Stromal cell of bone marrow (primary cell): Measurements from ENCODE around the gene ODF2.

ENCODE experiments used
- DNase-seq: peaks from one replicate; pipeline ENCODE4 v3.0.0-alpha.2; 2012; ENCODE audit warnings: low read depth

The ODF2 gene

DNA sequence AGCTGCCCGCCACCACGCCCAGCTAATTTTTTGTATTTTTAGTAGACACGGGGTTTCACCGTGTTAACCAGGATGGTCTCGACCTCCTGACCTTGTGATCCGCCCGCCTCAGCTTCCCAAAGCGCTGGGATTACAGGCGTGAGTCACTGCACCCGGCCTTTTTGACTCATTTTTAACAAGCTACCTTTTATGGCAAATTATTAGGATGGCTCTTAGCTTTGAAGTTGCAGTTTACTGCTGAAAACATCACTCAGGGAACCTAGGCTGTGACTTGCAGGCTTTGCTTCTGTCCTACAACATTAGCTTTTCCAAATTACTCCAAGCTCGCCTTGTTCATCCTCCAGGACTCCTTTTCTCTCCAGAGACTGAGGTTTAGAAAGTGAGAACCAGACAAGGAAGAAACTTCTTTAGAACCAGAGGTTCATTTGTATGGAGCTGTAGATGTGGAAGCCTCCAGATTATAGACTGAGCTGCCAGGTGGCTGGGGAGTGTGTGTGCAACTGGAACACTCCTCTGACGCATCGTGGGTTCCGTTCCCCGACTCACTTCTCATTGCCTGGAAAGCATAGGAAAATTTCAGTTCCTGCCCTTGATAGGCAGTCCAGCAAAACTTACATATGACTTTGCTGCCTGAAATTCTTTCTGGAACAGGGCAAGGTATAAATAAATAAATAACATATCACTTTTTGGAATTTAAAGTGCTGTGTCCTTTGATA is 72.8 kb downstream of the ODF2 start:
- DNase-seq = no peak

DNA sequence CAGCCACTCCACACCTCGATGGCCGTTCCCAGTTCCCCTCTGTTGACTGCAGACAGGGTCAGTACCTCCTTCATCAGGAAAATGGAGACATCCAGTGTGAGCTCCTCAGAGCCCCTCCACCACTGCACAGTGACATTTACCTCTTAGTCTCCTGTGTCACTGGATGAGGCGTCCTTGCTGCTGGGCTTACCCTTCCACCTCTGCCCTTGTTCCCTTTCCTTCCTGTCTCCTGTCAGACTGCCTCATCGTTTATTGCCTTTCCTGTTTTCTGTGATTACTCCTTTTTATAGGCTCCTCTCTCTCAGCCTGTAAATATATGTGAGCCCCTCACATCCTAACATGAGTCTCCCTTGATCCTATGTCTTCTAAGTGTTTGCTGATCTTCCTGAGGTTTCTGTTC is 73.4 kb downstream of the ODF2 start:
- no peak for DNase-seq

DNA sequence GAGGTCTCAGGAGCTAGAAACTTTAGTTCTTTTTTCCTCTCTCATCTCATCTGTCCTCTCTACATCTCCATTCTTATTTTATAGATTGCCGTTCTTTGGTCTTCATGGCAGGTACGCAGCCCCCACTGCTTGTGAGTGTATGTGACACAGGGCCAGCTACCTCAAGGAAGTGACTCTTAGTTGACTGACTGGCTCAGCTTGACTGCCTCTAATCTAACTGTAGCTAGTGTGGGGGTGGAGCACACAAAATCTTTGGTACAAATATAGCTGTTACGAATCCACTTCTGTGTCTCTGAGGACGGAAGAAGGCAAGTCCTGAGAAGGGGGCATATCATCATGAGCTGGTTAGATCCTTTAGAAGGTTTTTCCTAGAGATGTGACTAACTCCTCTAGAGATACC is 76.8 kb downstream of the ODF2 start:
- DNase-seq = no peak

DNA sequence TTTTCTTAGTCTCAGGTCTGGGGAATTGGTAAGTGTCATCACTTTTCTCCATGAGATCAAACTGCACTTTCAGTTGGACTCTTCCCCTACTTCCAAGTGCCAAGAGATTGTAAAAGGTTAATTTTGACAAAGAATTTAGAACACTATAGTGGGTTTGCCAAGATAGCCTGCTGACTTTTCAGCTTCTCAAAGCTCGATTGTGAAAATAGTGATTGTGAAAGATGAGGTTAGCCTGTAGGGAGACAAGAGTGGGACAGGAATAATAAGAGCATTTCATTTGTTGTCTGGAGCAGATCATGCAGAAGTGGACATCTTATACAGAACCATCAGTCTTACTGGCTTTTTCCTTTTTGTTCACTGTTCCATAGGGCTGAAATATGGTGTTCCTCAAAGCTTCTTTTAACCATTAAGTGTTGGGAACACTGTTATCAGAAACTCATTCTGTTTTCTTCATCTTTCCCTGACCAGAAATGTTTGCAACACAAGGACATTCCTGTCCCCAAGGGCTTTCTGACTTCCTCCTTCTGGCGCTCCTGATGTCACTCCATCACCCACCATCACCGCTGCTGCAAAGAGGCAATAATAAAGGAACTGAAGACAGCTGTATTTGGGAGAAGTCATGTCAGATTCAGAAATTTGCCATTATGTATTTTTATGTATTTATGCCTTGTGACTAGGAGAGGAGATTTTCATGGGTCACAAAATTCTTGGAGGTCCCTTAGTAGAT is 85.0 kb downstream of the ODF2 start:
- DNase-seq = no peak

DNA sequence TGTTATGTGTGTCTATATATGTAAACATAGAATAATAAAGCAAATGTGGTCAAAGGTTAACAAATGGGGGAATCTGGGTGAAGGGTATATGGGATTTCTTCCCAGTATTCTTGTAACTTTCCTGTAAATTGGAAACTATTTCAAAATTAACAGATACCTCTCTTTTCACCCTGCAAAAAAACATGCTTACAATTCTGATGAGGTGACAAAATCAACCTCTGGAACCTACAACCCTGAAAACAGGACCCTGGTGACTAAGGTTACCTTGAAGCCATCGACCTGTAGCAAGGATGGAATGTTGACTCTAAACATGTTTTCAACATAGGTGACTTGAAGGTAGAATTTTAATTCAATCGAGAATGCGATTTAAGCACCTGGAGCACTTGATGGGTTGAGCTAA is 90.7 kb downstream of the ODF2 start:
- no peak for DNase-seq

DNA sequence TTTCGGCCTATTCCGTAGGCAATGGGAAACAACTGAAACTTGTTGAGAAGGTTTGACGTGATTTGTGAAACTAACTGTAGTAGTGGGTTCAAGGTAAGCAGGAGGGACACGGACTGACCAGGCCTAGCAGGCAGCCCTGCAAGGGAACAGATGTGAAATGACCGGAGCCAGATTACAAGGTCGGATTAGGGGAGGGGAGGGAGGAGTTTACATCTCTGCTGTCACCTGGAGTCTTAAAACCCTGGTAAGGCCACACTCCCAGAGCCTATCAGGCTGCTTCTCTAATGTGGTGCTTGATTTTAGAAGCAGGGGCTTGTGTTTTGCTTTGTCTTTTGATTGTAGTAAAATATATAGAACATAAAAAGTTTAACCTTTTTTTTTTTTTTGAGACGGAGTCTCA is 93.1 kb downstream of the ODF2 start:
- DNase-seq = no peak

DNA sequence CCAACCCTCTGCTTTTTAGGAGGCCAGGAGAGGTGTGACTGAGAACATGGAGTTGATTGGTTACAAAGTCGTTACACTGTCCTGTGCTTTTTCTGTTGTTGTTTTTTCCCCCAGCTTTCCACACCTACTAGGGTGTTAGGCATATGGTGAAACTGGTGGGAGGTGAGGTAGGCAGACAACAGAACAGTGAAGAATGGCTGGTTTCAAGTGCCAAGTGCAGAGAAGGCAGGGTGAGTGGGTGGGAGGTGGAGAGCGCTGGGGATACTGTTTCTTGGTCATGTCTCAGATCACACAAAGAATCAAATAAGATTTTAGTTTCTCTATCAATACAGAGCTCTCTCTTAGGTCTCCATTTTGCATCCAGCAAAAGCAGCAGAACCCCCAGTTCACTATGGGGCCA is 94.4 kb downstream of the ODF2 start:
- no peak for DNase-seq
